PC-9 (cell line): Measurements from ENCODE around the gene PDZK1IP1. TPM values are rescaled to one million over a fixed set of nuclear protein-coding genes. Genes with fewer than 3 reads are reported as not detected.
"Not testable (repeated sequence)": the region's sequence is repeated elsewhere in the genome, so short reads cannot be mapped to it uniquely, and the experiment has no call there.

Experiments used
- BruUV-seq: library from RNA; stranded (reverse); fragments of 400-500 nt; replicated peaks from 2 replicates; lab custom pipeline; 2021; lab: Mats Ljungman, UMichigan
- CTCF ChIA-PET: fragments of 300-600 bp; sonication (Branson Sonifier 250); formaldehyde crosslinking; loops from one replicate; lab custom pipeline; 2022; ENCODE audit warnings: antibody characterized with exemption; lab: Charles Lee
- POLR2A ChIA-PET: fragments of 300-600 bp; sonication (Branson Sonifier 250); formaldehyde crosslinking; loops from one replicate; lab custom pipeline; 2022; ENCODE audit warnings: antibody characterized with exemption; ENCODE audit not compliant: unreplicated experiment; lab: Charles Lee
- DNase-seq, 2 experiments: peaks; one replicate each; pipeline versions ENCODE4 v3.0.0 to v3.0.0-alpha.2; 2015 to 2022; ENCODE audit warnings: mixed read lengths in 1 of 2
- H2AFZ ChIP-seq: fragments of 200-600 bp; sonication (generic); 2 replicates; pipeline ENCODE4 v1.8.1; 2017; ENCODE audit warnings: antibody characterized with exemption
- H3F3A ChIP-seq: fragments of 200-600 bp; sonication (generic); 2 replicates; pipeline ENCODE4 v1.8.1; 2017; ENCODE audit warnings: antibody characterized with exemption, mild to moderate bottlenecking, low read depth; ENCODE audit not compliant: insufficient read depth
- H3K27ac ChIP-seq: fragments of 200-600 bp; sonication (generic); 2 replicates; pipeline ENCODE4 v1.6.1; 2016; ENCODE audit warnings: mixed run types
- H3K27me3 ChIP-seq: fragments of 200-600 bp; sonication (generic); 2 replicates; pipeline ENCODE4 v1.6.1; 2016; ENCODE audit warnings: low read depth, mixed run types; ENCODE audit not compliant: insufficient read depth
- H3K36me3 ChIP-seq: fragments of 200-600 bp; sonication (generic); 2 replicates; pipeline ENCODE4 v1.6.1; 2016; ENCODE audit warnings: low read depth, mixed run types
- H3K4me1 ChIP-seq: fragments of 200-600 bp; sonication (generic); replicated peaks from 2 replicates; pipeline ENCODE4 v1.6.1; 2016; ENCODE audit warnings: mixed run types; ENCODE audit not compliant: insufficient read depth
- H3K4me2 ChIP-seq: fragments of 200-600 bp; sonication (generic); 2 replicates; pipeline ENCODE4 v1.6.1; 2017; ENCODE audit warnings: mixed run types
- H3K4me3 ChIP-seq: fragments of 200-600 bp; sonication (generic); 2 replicates; pipeline ENCODE4 v1.6.1; 2016; ENCODE audit warnings: mixed run types
- H3K79me2 ChIP-seq: fragments of 200-600 bp; sonication (generic); 2 replicates; pipeline ENCODE4 v1.6.1; 2017; ENCODE audit warnings: low read depth, mixed run types
- H3K9me2 ChIP-seq: fragments of 200-600 bp; sonication (generic); 2 replicates; pipeline ENCODE4 v1.8.1; 2017; ENCODE audit warnings: mild to moderate bottlenecking; ENCODE audit not compliant: insufficient read depth
- H3K9me3 ChIP-seq: fragments of 200-600 bp; sonication (generic); 2 replicates; pipeline ENCODE4 v1.8.1; 2016; ENCODE audit warnings: low read depth; ENCODE audit not compliant: insufficient read depth
- H4K20me1 ChIP-seq: fragments of 200-600 bp; sonication (generic); 2 replicates; pipeline ENCODE4 v1.8.1; 2017; ENCODE audit not compliant: insufficient read depth
- CTCF ChIP-seq: fragments of 200-600 bp; sonication (generic); conservative IDR thresholded peaks from 2 replicates; pipeline ENCODE4 v1.6.1; 2017; ENCODE audit warnings: mixed run types, antibody characterized with exemption, mild to moderate bottlenecking, moderate library complexity
- EZH2 ChIP-seq: fragments of 200-600 bp; sonication (generic); IDR thresholded peaks from 2 replicates; pipeline ENCODE4 v1.8.0; 2017; ENCODE audit warnings: antibody characterized with exemption, low read depth
- intact Hi-C: fragments of 100-400 bp; cut with micrococcal nuclease; formaldehyde crosslinking; loops from one replicate; pipeline ENCODE4 v1.10.0; 2022; ENCODE audit not compliant: unreplicated experiment
- total RNA-seq: library from RNA; stranded (reverse); gene quantifications from 2 replicates; pipeline ENCODE4 v1.2.3, GENCODE V29; 2021

Gene PDZK1IP1
- total RNA-seq, 1 experiment from 2014 or later: 6.2 TPM

DNA sequence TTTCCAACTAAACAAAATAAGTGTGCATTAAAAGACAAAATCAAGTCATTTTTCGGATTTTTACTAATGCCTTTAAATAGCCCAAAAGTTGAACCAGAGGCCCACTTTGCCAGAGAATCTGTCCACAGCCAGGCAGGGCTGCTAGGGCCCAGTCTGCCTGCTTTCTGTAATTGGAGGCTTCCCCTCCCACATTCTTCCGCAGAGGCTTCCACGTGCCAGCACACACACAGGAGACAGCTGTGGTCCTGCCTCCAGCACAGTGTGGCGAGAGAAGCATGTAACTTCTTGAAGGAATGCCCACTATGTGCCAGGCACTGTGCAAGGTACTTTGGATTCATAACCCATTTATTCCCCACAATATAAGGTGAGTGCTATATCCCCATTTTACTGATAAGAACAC, 11.3 kb upstream of the PDZK1IP1 start:
- Histone ChIP-seq H3F3A (no peaks in the 10 kb centered on the region), H3K36me3 (no peaks in the 10 kb centered on the region), H3K27ac (no peak overlapping the region), H4K20me1 (no peaks in the 10 kb centered on the region), H3K4me3 (no peak overlapping the region), H3K9me3 (no peaks in the 10 kb centered on the region), H3K9me2 (no peaks in the 10 kb centered on the region), H3K27me3 (0 out of 2 replicates have a peak, but pooled peaks cover 12% of the 10 kb centered on the region), H3K4me1 (no peaks in the 10 kb centered on the region), H3K4me2 (no peak overlapping the region), H3K79me2 (no peaks in the 10 kb centered on the region), H2AFZ (no peak overlapping the region)
- BruUV-seq: no TSS peak
- CTCF ChIA-PET: no interaction called here
- POLR2A ChIA-PET: no interaction called here
- TF ChIP-seq CTCF (no peak), EZH2 (no peak)
- no peak for DNase-seq
- intact Hi-C loops: no loop called here

DNA sequence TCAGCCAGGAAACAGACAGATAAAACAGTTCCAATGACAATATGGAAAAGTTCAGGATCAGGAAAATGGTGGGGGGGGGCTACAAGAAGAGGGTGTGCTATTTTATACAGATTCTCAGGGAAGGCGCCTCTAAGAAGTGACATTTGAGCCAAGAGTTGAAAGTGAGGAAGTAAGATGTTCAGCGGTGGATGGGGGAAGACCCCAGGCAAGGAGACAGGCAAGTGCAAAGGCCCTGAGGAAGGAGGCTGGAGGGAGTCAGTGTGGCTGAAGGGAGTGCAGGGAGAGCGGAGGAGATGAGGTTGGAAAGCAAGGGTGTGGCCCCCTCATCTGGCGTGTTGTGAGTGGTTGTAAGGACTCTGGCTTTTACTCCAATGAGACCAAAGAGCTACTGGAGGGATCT, 8.4 kb upstream of the PDZK1IP1 start:
- BruUV-seq: no TSS peak
- intact Hi-C loops: no loop called here
- POLR2A ChIA-PET: no interaction called here
- DNase-seq: no peak
- Histone ChIP-seq H2AFZ (no peak overlapping the region), H3K9me3 (no peaks in the 10 kb centered on the region), H3K27me3 (0 out of 2 replicates have a peak, but pooled peaks cover 12% of the 10 kb centered on the region), H3K27ac (no peak overlapping the region), H3K4me1 (no peaks in the 10 kb centered on the region), H3K79me2 (no peaks in the 10 kb centered on the region), H3K4me3 (no peak overlapping the region), H3K4me2 (no peak overlapping the region), H3K9me2 (no peaks in the 10 kb centered on the region), H3F3A (no peaks in the 10 kb centered on the region), H3K36me3 (no peaks in the 10 kb centered on the region), H4K20me1 (no peaks in the 10 kb centered on the region)
- TF ChIP-seq EZH2 (no peak), CTCF (no peak)
- CTCF ChIA-PET: no interaction called here

GRCh38 chr1:47196622-47197021, 6.8 kb upstream of the PDZK1IP1 start:
- TF ChIP-seq EZH2 (no peak), CTCF (no peak)
- CTCF ChIA-PET: interaction anchor here (0.6 kb wide), 2 partner anchors 14 to 190 kb away, joined by 3 to 4 read pairs; no protein-coding TSS in a partner anchor
- H3K4me3 ChIP-seq: no peak overlapping the region
- no peak overlapping the region for H2AFZ ChIP-seq
- H4K20me1 ChIP-seq: no peaks in the 10 kb centered on the region
- POLR2A ChIA-PET: no interaction called here
- H3K4me1 ChIP-seq: no peaks in the 10 kb centered on the region
- H3K27ac ChIP-seq: no peak overlapping the region
- no peaks in the 10 kb centered on the region for H3K79me2 ChIP-seq
- H3K9me2 ChIP-seq: no peaks in the 10 kb centered on the region
- no peak for DNase-seq
- no TSS peak for BruUV-seq
- no peak overlapping the region for H3K4me2 ChIP-seq
- intact Hi-C loops: no loop called here
- H3K36me3 ChIP-seq: no peaks in the 10 kb centered on the region
- H3K27me3 ChIP-seq: 0 out of 2 replicates have a peak, but pooled peaks cover 12% of the 10 kb centered on the region
- H3F3A ChIP-seq: no peaks in the 10 kb centered on the region
- H3K9me3 ChIP-seq: no peaks in the 10 kb centered on the region

DNA sequence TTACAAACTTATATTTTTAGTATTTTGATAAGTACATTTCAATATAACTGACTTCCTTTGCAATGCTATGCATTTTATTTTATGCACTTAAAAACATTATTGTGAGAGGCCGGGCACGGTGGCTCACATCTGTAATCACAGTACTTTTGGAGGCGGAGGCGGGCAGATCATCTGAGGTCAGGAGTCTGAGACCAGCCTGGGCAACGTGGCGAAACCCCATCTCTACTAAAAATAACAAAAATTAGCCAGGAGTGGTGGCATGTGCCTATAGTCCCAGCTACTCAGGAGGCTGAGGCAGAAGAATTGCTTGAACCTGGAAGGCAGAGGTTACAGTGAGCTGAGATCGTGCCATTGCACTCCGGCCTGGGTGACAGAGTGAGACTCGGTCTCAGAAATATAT, 6.1 kb upstream of the PDZK1IP1 start:
- H3K4me3 ChIP-seq, H3K9me2 ChIP-seq, H3K9me3 ChIP-seq, H3K36me3 ChIP-seq, H3K27ac ChIP-seq, H4K20me1 ChIP-seq, H3K4me1 ChIP-seq, H3K4me2 ChIP-seq, H3K79me2 ChIP-seq, BruUV-seq, H2AFZ ChIP-seq, H3F3A ChIP-seq, intact Hi-C loops, POLR2A ChIA-PET, DNase-seq: not testable (repeated sequence)
- CTCF ChIA-PET: interaction anchor here (0.6 kb wide), 1 partner anchor 191 kb away, joined by 4 read pairs; no protein-coding TSS in a partner anchor
- H3K27me3 ChIP-seq: 0 out of 2 replicates have a peak, but pooled peaks cover 12% of the 10 kb centered on the region
